ENCODE results near the gene TMEM176B.

- TF ChIP-seq EP300 (IDR thresholded peaks at IDR 0.05; ENCODE audit: low read depth) (no peak), POLR2A (IDR thresholded peaks at IDR 0.05) (no peak), POLR2AphosphoS5 (IDR thresholded peaks at IDR 0.05) (no peak)
- TF ChIP-seq, protein P1, sequence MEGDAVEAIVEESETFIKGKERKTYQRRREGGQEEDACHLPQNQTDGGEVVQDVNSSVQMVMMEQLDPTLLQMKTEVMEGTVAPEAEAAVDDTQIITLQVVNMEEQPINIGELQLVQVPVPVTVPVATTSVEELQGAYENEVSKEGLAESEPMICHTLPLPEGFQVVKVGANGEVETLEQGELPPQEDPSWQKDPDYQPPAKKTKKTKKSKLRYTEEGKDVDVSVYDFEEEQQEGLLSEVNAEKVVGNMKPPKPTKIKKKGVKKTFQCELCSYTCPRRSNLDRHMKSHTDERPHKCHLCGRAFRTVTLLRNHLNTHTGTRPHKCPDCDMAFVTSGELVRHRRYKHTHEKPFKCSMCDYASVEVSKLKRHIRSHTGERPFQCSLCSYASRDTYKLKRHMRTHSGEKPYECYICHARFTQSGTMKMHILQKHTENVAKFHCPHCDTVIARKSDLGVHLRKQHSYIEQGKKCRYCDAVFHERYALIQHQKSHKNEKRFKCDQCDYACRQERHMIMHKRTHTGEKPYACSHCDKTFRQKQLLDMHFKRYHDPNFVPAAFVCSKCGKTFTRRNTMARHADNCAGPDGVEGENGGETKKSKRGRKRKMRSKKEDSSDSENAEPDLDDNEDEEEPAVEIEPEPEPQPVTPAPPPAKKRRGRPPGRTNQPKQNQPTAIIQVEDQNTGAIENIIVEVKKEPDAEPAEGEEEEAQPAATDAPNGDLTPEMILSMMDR (IDR thresholded peaks at IDR 0.05), result no peak
Measured at GRCh38 chr7:150846291-150847115, 46.3 kb upstream of the TMEM176B start.

Data from transverse colon (tissue), 4 donors.